ENCODE measurements around the gene GRIK2. TPM values are rescaled to one million over a fixed set of nuclear protein-coding genes. Genes with fewer than 3 reads are reported as not detected.
"Not testable (repeated sequence)": the region's sequence is repeated elsewhere in the genome, so short reads cannot be mapped to it uniquely, and the experiment has no call there.

The GRIK2 gene
- total RNA-seq: not detected
- total RNA-seq (2013): not detected

GRCh38 chr6:101393251-101393828, at the start of gene GRIK2:
Gene GRIK2, plus strand, starts transcription at chr6:101393708.
- H3K27me3 ChIP-seq (ENCODE audit: control insufficient read depth, insufficient read depth, low read length): peaks cover 18% of the 10 kb centered on the region
- H3K4me3 Mint-ChIP-seq: no peak within 1 kb of the TSS
- no peak for TF ChIP-seq CTCF (IDR thresholded peaks at IDR 0.05)
- ATAC-seq (no peak), DNase-seq (no peak)
- H3K9me3 ChIP-seq (ENCODE audit: control insufficient read depth, insufficient read depth, low read length): peaks cover 6% of the 10 kb centered on the region
- H3K27me3 Mint-ChIP-seq (ENCODE audit: low read depth in 2 of 2): peaks cover 0 to 11% of the 10 kb centered on the region in 2 donors
- no peak within 1 kb of the TSS for H3K4me3 ChIP-seq (ENCODE audit: low read length)
- no peaks in the 10 kb centered on the region for H3K36me3 ChIP-seq (ENCODE audit: control insufficient read depth, insufficient read depth, low read length)
- H3K9me3 Mint-ChIP-seq: peaks cover 6 to 8% of the 10 kb centered on the region in 2 donors
- H3K27ac ChIP-seq (ENCODE audit: low read length): no peak within 1 kb of the TSS
- H3K4me1 Mint-ChIP-seq: no peaks in the 10 kb centered on the region
- no peak within 1 kb of the TSS for H3K27ac Mint-ChIP-seq
- intact Hi-C loops (cut with micrococcal nuclease): no loop called here
- no peaks in the 10 kb centered on the region for H3K4me1 ChIP-seq (ENCODE audit: control insufficient read depth, insufficient read depth, low read length)
- peaks cover 11% of the 10 kb centered on the region for H3K36me3 Mint-ChIP-seq
- 3% methylated on average over 43 of the region's 45 CpGs for WGBS (ENCODE audit: insufficient coverage)

- Mint-ChIP-seq H3K27me3 (ENCODE audit: low read depth in 2 of 2) (no peaks in the 10 kb centered on the region), H3K27ac (no peak overlapping the region), H3K36me3 (peaks cover 7% of the 10 kb centered on the region), H3K4me3 (no peak overlapping the region), H3K9me3 (peaks cover 20% of the 10 kb centered on the region in 2 donors), H3K4me1 (no peaks in the 10 kb centered on the region)
- no peak for DNase-seq
- no peak overlapping the region for H3K27ac ChIP-seq (ENCODE audit: low read length)
- ATAC-seq: no peak
- no peaks in the 10 kb centered on the region for H3K4me1 ChIP-seq (ENCODE audit: control insufficient read depth, insufficient read depth, low read length)
- H3K27me3 ChIP-seq (ENCODE audit: control insufficient read depth, insufficient read depth, low read length): no peaks in the 10 kb centered on the region
- H3K4me3 ChIP-seq (ENCODE audit: low read length): no peak overlapping the region
- no peak for TF ChIP-seq CTCF (IDR thresholded peaks at IDR 0.05)
- WGBS (ENCODE audit: insufficient coverage): 78% methylated on average over 5 of the region's 5 CpGs
- H3K9me3 ChIP-seq (ENCODE audit: control insufficient read depth, insufficient read depth, low read length): peaks cover 3% of the 10 kb centered on the region
- intact Hi-C loops (cut with micrococcal nuclease): no loop called here
- no peaks in the 10 kb centered on the region for H3K36me3 ChIP-seq (ENCODE audit: control insufficient read depth, insufficient read depth, low read length)
Observed at GRCh38 chr6:101344885-101345284, 48.6 kb upstream of the GRIK2 start.

- intact Hi-C loops (cut with micrococcal nuclease): no loop called here
- Mint-ChIP-seq H3K27ac (no peak overlapping the region), H3K27me3 (ENCODE audit: low read depth in 2 of 2) (no peaks in the 10 kb centered on the region), H3K9me3 (peaks cover 13 to 14% of the 10 kb centered on the region in 2 donors), H3K36me3 (peaks cover 7% of the 10 kb centered on the region), H3K4me1 (no peaks in the 10 kb centered on the region), H3K4me3 (no peak overlapping the region)
- no peaks in the 10 kb centered on the region for H3K4me1 ChIP-seq (ENCODE audit: control insufficient read depth, insufficient read depth, low read length)
- WGBS (ENCODE audit: insufficient coverage): 100% methylated on average over 2 of the region's 3 CpGs
- H3K9me3 ChIP-seq (ENCODE audit: control insufficient read depth, insufficient read depth, low read length): no peaks in the 10 kb centered on the region
- no peak for DNase-seq
- H3K36me3 ChIP-seq (ENCODE audit: control insufficient read depth, insufficient read depth, low read length): no peaks in the 10 kb centered on the region
- H3K27me3 ChIP-seq (ENCODE audit: control insufficient read depth, insufficient read depth, low read length): no peaks in the 10 kb centered on the region
- H3K27ac ChIP-seq (ENCODE audit: low read length): no peak overlapping the region
- TF ChIP-seq CTCF (IDR thresholded peaks at IDR 0.05): no peak
- ATAC-seq: no peak
- H3K4me3 ChIP-seq (ENCODE audit: low read length): no peak overlapping the region
Observed at GRCh38 chr6:101348816-101349215, 44.7 kb upstream of the GRIK2 start.

GRCh38 chr6:101350631-101351030, 42.9 kb upstream of the GRIK2 start:
- H3K4me3 ChIP-seq (ENCODE audit: low read length); H3K4me3 Mint-ChIP-seq; H3K36me3 ChIP-seq (ENCODE audit: control insufficient read depth, insufficient read depth, low read length); ATAC-seq; DNase-seq; H3K27ac Mint-ChIP-seq; H3K4me1 ChIP-seq (ENCODE audit: control insufficient read depth, insufficient read depth, low read length); H3K36me3 Mint-ChIP-seq; H3K27ac ChIP-seq (ENCODE audit: low read length); H3K4me1 Mint-ChIP-seq; intact Hi-C loops (cut with micrococcal nuclease); H3K9me3 ChIP-seq (ENCODE audit: control insufficient read depth, insufficient read depth, low read length); H3K27me3 ChIP-seq (ENCODE audit: control insufficient read depth, insufficient read depth, low read length); H3K27me3 Mint-ChIP-seq (ENCODE audit: low read depth in 2 of 2): not testable (repeated sequence)
- WGBS (ENCODE audit: insufficient coverage): 85% methylated on average over 6 of the region's 6 CpGs
- H3K9me3 Mint-ChIP-seq: peaks cover 10% of the 10 kb centered on the region in 2 donors

All from natural killer cell (primary cell).